ENCODE data around the gene WNK1. TPM values are rescaled to one million over a fixed set of nuclear protein-coding genes. Genes with fewer than 3 reads are reported as not detected.

Gene WNK1
- polyA plus RNA-seq, 2 of the 4 experiments (the other 2 are of a cell fraction) = 88.4 to 98.0 TPM

DNA sequence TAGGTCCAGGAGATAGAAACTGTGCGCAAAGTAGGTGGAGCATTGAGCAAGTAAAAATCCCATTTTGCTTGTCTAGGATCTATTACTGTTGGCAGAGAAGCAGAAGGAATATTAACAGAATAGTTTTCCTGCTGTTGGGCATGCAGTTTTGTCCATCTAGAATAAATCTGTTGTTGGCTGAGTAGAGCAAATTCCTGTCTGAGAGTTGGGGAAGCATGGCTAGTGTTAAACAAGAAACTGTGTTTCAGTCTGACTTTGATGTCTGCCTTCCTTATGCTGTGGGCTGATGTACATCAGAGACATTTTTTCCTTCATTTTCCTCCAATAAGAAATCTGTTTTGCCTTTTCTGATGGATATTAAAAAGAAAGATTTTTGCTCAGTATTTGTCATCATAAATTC, 99.0 kb downstream of the WNK1 start:
- no peak for FAIRE-seq
- WGBS (ENCODE audit: missing lambda C conversion rate) = 88% methylated on average over 1 of the region's 1 CpG
- ChIA-PET CTCF (interaction anchor here (1.8 kb wide), 1 partner anchor 35 kb away, joined by 5 read pairs; no protein-coding TSS in a partner anchor), POLR2A (no interaction called here)
- no peaks in the 10 kb centered on the region for H3K9me3 ChIP-seq
- peak overlapping the region; percentile 69 for H3K4me2 ChIP-seq
- H3K4me3 ChIP-seq = no peak overlapping the region
- peak in 1 of 2 experiments; percentile 24; a peak in 1 of 6 replicates for ATAC-seq
- peak overlapping the region; percentile 45 to 64 for H3K27ac ChIP-seq
- TF ChIP-seq, protein P1, sequence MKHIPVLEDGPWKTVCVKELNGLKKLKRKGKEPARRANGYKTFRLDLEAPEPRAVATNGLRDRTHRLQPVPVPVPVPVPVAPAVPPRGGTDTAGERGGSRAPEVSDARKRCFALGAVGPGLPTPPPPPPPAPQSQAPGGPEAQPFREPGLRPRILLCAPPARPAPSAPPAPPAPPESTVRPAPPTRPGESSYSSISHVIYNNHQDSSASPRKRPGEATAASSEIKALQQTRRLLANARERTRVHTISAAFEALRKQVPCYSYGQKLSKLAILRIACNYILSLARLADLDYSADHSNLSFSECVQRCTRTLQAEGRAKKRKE (CRISPR knock-in tag; IDR thresholded peaks at IDR 0.05; ENCODE audit: low read depth) = no peak
- no peak for TF ChIP-seq HDAC2 (IDR thresholded peaks at IDR 0.05)
- TF ChIP-seq CHD4 (IDR thresholded peaks at IDR 0.05; ENCODE audit: borderline replicate concordance) = no peak
- no peak for TF ChIP-seq MAZ (IDR thresholded peaks at IDR 0.05; ENCODE audit: borderline replicate concordance, low read depth, low read length)
- no peak for TF ChIP-seq E2F6 (IDR thresholded peaks at IDR 0.05; ENCODE audit: borderline replicate concordance, low read depth)
- no peak for TF ChIP-seq CBX8 (IDR thresholded peaks at IDR 0.05)
- no peak for DNase-seq (ENCODE audit: low read depth in 1 of 2, low spot score in 1 of 2)
- H3K4me1 ChIP-seq = peaks cover 60% of the 10 kb centered on the region

DNA sequence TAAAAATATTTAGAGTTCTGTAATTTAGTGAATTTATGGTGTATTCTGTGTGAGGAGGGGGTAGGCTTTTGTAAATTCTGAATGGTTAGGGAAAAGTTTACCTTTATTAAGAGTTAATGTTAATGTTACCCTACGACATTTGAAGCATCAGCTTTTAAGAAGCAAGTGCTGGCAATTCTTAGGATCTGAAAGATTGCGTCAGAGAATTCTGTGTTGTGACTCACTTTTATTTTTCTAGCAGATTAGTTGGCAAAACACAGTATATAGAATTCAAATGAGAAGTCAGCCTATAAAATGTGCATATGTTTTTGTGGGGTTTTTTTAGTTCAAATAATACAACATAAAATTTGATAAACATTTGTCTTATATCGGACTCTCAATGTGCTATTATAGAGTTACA, 99.5 kb downstream of the WNK1 start:
- H3K9me3 ChIP-seq = no peaks in the 10 kb centered on the region
- ATAC-seq (0 out of 6 replicates have a peak, but pooled peaks of 1 of the 2 experiments have one; percentile 24), FAIRE-seq (peak; percentile 43), DNase-seq (ENCODE audit: low read depth in 1 of 2, low spot score in 1 of 2) (peak; percentile 10 to 27)
- peaks cover 62% of the 10 kb centered on the region for H3K4me1 ChIP-seq
- H3K4me2 ChIP-seq = peak overlapping the region; percentile 69
- ChIA-PET POLR2A (no interaction called here), CTCF (interaction anchor here (1.8 kb wide), 2 partner anchors 36 to 37 kb away, joined by 4 to 5 read pairs; no protein-coding TSS in a partner anchor)
- peak overlapping the region in 1 of 2 experiments; percentile 45; a peak in 3 of 6 replicates for H3K27ac ChIP-seq
- no peak overlapping the region for H3K4me3 ChIP-seq
- TF ChIP-seq RAD21 (conservative IDR thresholded peaks at IDR 0.05 in 1 of 2, IDR thresholded peaks at IDR 0.05 in 1 of 2) = no peak
- TF ChIP-seq, protein P2, sequence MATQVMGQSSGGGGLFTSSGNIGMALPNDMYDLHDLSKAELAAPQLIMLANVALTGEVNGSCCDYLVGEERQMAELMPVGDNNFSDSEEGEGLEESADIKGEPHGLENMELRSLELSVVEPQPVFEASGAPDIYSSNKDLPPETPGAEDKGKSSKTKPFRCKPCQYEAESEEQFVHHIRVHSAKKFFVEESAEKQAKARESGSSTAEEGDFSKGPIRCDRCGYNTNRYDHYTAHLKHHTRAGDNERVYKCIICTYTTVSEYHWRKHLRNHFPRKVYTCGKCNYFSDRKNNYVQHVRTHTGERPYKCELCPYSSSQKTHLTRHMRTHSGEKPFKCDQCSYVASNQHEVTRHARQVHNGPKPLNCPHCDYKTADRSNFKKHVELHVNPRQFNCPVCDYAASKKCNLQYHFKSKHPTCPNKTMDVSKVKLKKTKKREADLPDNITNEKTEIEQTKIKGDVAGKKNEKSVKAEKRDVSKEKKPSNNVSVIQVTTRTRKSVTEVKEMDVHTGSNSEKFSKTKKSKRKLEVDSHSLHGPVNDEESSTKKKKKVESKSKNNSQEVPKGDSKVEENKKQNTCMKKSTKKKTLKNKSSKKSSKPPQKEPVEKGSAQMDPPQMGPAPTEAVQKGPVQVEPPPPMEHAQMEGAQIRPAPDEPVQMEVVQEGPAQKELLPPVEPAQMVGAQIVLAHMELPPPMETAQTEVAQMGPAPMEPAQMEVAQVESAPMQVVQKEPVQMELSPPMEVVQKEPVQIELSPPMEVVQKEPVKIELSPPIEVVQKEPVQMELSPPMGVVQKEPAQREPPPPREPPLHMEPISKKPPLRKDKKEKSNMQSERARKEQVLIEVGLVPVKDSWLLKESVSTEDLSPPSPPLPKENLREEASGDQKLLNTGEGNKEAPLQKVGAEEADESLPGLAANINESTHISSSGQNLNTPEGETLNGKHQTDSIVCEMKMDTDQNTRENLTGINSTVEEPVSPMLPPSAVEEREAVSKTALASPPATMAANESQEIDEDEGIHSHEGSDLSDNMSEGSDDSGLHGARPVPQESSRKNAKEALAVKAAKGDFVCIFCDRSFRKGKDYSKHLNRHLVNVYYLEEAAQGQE (IDR thresholded peaks at IDR 0.05) = no peak
- TF ChIP-seq CHD2 (IDR thresholded peaks at IDR 0.05; ENCODE audit: low read length, partially characterized antibody) = no peak
- no peak for TF ChIP-seq MAX (IDR thresholded peaks at IDR 0.05)
- no peak for TF ChIP-seq MAFK (IDR thresholded peaks at IDR 0.05; ENCODE audit: partially characterized antibody)
- TF ChIP-seq FOSL2 (IDR thresholded peaks at IDR 0.05) = no peak
- peak; percentile 66 for TF ChIP-seq FOSL2 (CRISPR knock-in tag; IDR thresholded peaks at IDR 0.05)
- TF ChIP-seq CEBPB (IDR thresholded peaks at IDR 0.05) = peak; percentile 85 to 92
- WGBS (ENCODE audit: missing lambda C conversion rate) = 47% methylated on average over 3 of the region's 3 CpGs

DNA sequence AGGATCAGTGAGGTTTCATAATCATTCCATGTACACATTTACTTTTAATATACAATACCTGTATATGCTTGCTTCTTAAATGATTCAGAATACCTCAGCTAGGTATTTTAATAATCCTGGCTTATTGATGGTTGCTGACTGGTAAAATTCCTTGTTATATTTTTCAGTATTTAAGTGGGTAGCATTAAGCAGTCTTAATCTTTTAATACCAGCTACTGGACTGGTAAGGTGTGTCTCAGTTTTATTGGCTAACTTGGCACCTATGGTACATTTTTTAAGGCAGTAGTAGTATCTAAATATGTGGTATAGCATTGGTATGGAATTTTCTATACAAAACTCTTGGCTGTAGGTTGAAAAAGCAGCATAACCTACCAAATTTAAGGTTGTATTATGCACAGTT, 100.5 kb downstream of the WNK1 start:
- H3K4me2 ChIP-seq = peak overlapping the region; percentile 69; the same call in 2 of the 3 replicates

More for the DNA sequence above, 100.5 kb downstream of the WNK1 start:
- POLR2A ChIA-PET = no interaction called here
- CTCF ChIA-PET = interaction anchor here (0.6 to 1.8 kb wide), 4 partner anchors 37 to 283 kb away, joined by 3 to 5 read pairs (median 4); no protein-coding TSS in a partner anchor
- H3K4me3 ChIP-seq = no peak overlapping the region
- TF ChIP-seq HOXB13 (CRISPR knock-in tag; IDR thresholded peaks at IDR 0.05; ENCODE audit: low read depth) = no peak
- no peak for TF ChIP-seq RAD21 (conservative IDR thresholded peaks at IDR 0.05 in 1 of 2, IDR thresholded peaks at IDR 0.05 in 1 of 2)
- TF ChIP-seq RCOR1 (IDR thresholded peaks at IDR 0.05; ENCODE audit: low read depth, low read length) = no peak
- no peak for TF ChIP-seq KDM5A (IDR thresholded peaks at IDR 0.05)
- no peak for TF ChIP-seq HOXB5 (CRISPR knock-in tag; IDR thresholded peaks at IDR 0.05)
- TF ChIP-seq BHLHE40 (IDR thresholded peaks at IDR 0.05; ENCODE audit: low read depth, low read length) = no peak
- no peaks in the 10 kb centered on the region for H3K9me3 ChIP-seq
- peaks cover 62% of the 10 kb centered on the region for H3K4me1 ChIP-seq
- ATAC-seq (no peak), DNase-seq (ENCODE audit: low read depth in 1 of 2, low spot score in 1 of 2) (no peak), FAIRE-seq (peak; percentile 32)
- H3K27ac ChIP-seq = no peak overlapping the region

All from A549 (cell line).